Measurements from ENCODE around the gene MID1IP1.

Gene MID1IP1

GRCh38 chrX:38800981-38801845 is at the start of gene MID1IP1:
MID1IP1 (plus strand) TSS chrX:38801459; CDS start chrX:38804947, 3,488 bp downstream.
- DNase-seq: peak; percentile 60 to 66

- peak; percentile 9 to 39 for DNase-seq
Observed at GRCh38 chrX:38754102-38754790, 47.0 kb upstream of the MID1IP1 start.

- DNase-seq: no peak
Observed at GRCh38 chrX:38754818-38755718, 46.2 kb upstream of the MID1IP1 start.

GRCh38 chrX:38760883-38761282 is 40.4 kb upstream of the MID1IP1 start:
- no peak for DNase-seq

GRCh38 chrX:38768079-38768478 is 33.2 kb upstream of the MID1IP1 start:
- no peak for DNase-seq

- no peak for DNase-seq
Observed at GRCh38 chrX:38770152-38770551, 31.1 kb upstream of the MID1IP1 start.

GRCh38 chrX:38774249-38774648 is 27.0 kb upstream of the MID1IP1 start:
- DNase-seq: no peak

- DNase-seq: no peak
Observed at GRCh38 chrX:38796946-38797345, 4.3 kb upstream of the MID1IP1 start.

GRCh38 chrX:38798956-38799355 is 2.3 kb upstream of the MID1IP1 start:
- DNase-seq: no peak

GRCh38 chrX:38799995-38800580 is 1.2 kb upstream of the MID1IP1 start:
- DNase-seq: no peak

GRCh38 chrX:38803243-38803587 is 2.0 kb downstream of the MID1IP1 start:
- no peak for DNase-seq

GRCh38 chrX:38803588-38804431 is 2.6 kb downstream of the MID1IP1 start:
- DNase-seq: peak; percentile 46 to 61

GRCh38 chrX:38804432-38804681 is 3.1 kb downstream of the MID1IP1 start:
- no peak for DNase-seq

GRCh38 chrX:38804682-38805431 is 3.6 kb downstream of the MID1IP1 start:
- peak; percentile 28 to 29 for DNase-seq

- DNase-seq: peak; percentile 52 to 66
Observed at GRCh38 chrX:38805432-38806389, 4.5 kb downstream of the MID1IP1 start.

- no peak for DNase-seq
Observed at GRCh38 chrX:38806875-38807621, 5.8 kb downstream of the MID1IP1 start.

- no peak for DNase-seq
Observed at GRCh38 chrX:38807873-38808272, 6.6 kb downstream of the MID1IP1 start.

- no peak for DNase-seq
Observed at GRCh38 chrX:38811515-38812243, 10.4 kb downstream of the MID1IP1 start.

- no peak for DNase-seq
Observed at GRCh38 chrX:38816155-38816554, 14.9 kb downstream of the MID1IP1 start.

Data from activated CD4-positive, alpha-beta T cell treated with anti-CD3 and anti-CD28 coated beads for 4 hours (primary cell).